ENCODE data around the gene CDK11B.
"Not testable (repeated sequence)": the region's sequence is repeated elsewhere in the genome, so short reads cannot be mapped to it uniquely, and the experiment has no call there.

CDK11B gene

GRCh38 chr1:1680031-1680911 is 21.5 kb upstream of the CDK11B start:
- TF ChIP-seq, protein P1, sequence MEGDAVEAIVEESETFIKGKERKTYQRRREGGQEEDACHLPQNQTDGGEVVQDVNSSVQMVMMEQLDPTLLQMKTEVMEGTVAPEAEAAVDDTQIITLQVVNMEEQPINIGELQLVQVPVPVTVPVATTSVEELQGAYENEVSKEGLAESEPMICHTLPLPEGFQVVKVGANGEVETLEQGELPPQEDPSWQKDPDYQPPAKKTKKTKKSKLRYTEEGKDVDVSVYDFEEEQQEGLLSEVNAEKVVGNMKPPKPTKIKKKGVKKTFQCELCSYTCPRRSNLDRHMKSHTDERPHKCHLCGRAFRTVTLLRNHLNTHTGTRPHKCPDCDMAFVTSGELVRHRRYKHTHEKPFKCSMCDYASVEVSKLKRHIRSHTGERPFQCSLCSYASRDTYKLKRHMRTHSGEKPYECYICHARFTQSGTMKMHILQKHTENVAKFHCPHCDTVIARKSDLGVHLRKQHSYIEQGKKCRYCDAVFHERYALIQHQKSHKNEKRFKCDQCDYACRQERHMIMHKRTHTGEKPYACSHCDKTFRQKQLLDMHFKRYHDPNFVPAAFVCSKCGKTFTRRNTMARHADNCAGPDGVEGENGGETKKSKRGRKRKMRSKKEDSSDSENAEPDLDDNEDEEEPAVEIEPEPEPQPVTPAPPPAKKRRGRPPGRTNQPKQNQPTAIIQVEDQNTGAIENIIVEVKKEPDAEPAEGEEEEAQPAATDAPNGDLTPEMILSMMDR (IDR thresholded peaks at IDR 0.05; ENCODE audit: control insufficient read depth, extremely low read depth, insufficient read depth), result no peak
- H3K4me3 ChIP-seq (ENCODE audit: low read depth, low read length), result no peak overlapping the region

DNA sequence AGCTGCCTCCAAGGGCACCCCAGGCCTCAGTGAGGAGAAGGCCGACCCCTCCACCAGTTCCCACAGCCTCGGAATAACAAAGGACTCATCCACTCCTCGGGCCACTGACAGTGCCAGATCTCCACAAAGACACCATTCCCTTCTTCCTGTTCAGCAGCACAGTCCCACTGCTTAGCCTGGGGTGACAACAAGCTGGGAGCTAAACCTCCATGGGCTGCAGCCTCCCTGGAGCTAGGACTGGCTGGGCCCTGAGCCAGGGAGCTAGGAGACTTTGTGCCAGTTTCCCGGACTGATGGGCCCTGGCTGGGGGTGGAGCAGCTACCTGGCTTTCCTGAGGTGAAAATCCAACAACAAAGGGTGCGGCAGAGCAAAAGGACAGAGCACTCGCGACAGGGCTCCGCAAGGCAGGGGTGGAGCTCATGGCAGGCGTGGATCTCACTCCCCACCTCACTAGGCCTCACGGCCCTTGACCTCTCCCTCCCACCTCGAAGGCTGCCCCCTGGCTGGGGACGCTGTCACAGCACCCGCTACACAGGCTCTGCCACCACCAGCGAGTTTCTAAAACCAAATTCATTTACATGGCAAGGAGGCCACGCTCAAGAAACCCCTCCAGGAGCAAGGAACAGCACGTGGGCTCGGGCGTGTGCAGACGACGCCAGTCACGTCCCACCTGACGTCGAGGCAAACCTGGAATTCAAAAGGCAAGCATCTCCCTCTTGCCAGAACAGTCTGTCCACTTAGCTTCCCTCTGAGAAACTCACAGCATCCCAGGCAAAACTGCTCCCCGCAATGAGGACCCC is 20.0 kb upstream of the CDK11B start:
- peak; percentile 35 for DNase-seq (ENCODE audit: low read depth)
- no peak overlapping the region for H3K4me3 ChIP-seq (ENCODE audit: low read depth, low read length)
- TF ChIP-seq, protein P1 (IDR thresholded peaks at IDR 0.05; ENCODE audit: control insufficient read depth, extremely low read depth, insufficient read depth), result peak; percentile 65

More at GRCh38 chr1:1680031-1680911, 21.5 kb upstream of the CDK11B start:
- DNase-seq (ENCODE audit: low read depth), result no peak

- no peak overlapping the region for H3K4me3 ChIP-seq (ENCODE audit: low read depth, low read length)
Measured at GRCh38 chr1:1677718-1678580, 19.1 kb upstream of the CDK11B start.

GRCh38 chr1:1676087-1676486 is 17.3 kb upstream of the CDK11B start:
- H3K4me3 ChIP-seq (ENCODE audit: low read depth, low read length); DNase-seq (ENCODE audit: low read depth): not testable (repeated sequence)

More at GRCh38 chr1:1677718-1678580, 19.1 kb upstream of the CDK11B start:
- DNase-seq (ENCODE audit: low read depth), result no peak
- TF ChIP-seq, protein P1 (IDR thresholded peaks at IDR 0.05; ENCODE audit: control insufficient read depth, extremely low read depth, insufficient read depth), result no peak

- not testable (repeated sequence) for DNase-seq (ENCODE audit: low read depth); H3K4me3 ChIP-seq (ENCODE audit: low read depth, low read length)
Measured at GRCh38 chr1:1675218-1675617, 16.4 kb upstream of the CDK11B start.

- H3K4me3 ChIP-seq (ENCODE audit: low read depth, low read length); DNase-seq (ENCODE audit: low read depth): not testable (repeated sequence)
Measured at GRCh38 chr1:1674806-1675205, 16.0 kb upstream of the CDK11B start.

DNA sequence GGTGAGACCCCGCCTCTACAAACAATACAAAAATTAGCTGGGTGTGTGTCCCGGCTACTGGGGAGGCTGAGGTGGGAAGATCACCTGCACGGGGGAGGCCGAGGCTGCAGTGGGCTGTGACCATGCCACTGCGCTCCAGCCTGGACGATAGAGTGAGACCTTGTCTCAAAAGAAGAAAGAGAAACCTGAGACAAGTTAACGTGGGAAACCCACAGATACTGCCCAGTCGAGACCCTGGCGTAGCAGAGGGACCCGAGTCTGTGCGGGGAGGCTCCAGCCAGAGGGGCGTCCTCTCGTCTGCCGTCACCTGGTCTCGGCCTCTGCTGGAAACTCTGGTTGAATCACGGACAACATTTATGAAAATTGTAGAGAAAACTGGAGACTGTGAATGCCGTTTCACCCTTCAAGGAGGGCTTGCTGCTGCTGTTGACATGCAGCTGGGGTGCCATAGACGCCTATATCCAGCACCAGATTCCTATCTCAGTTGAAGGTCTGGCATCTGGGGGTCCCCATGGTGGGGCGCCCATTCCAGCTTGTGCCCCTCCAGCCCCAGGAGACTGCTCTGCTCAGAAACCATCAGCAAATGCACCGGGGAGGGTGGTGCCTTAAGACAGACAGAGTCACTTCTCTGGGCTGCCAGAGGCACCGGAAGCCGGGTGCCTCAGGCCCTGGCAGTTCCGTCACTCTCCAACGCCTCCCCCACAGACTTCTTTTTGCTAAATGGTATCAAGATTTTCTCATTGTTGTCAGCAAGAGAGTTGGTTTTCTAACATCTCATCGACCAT is 13.6 kb upstream of the CDK11B start:
- H3K4me3 ChIP-seq (ENCODE audit: low read depth, low read length), result no peak overlapping the region
- TF ChIP-seq, protein P1 (IDR thresholded peaks at IDR 0.05; ENCODE audit: control insufficient read depth, extremely low read depth, insufficient read depth), result no peak
- DNase-seq (ENCODE audit: low read depth), result no peak
